ENCODE results near the gene TMSB15A.
"Not testable (repeated sequence)": the region's sequence is repeated elsewhere in the genome, so short reads cannot be mapped to it uniquely, and the experiment has no call there.

Gene TMSB15A

DNA sequence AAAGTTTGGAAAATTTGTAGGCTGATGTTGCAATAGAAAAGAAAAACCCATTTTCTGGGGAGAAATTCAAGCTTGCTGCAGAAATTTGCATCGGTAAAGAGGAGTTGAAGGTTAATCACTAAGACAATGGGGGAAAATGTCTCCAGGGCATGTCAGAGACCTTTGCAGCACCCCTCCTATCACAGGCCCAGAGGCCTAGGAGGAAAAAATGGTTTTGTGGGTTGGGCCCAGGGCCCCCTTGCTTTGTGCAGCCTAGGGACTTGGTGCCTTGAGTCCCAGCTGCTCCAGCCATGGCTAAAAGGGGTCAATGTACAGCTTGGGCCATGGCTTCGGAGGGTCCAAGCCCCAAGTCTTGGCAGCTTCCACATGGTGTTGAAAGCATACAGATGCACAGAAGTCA, 17.8 kb downstream of the TMSB15A start:
- Histone ChIP-seq H3K4me3 (ENCODE audit: low read depth in 1 of 5, low read length in 5 of 5) (no peak overlapping the region), H3K27me3 (ENCODE audit: control insufficient read depth in 5 of 5, insufficient read depth in 4 of 5, low read length in 5 of 5) (peaks cover 3 to 16% (median 9%) of the 10 kb centered on the region in 5 donors), H3K27ac (ENCODE audit: low read depth, low read length) (no peak overlapping the region), H3K36me3 (ENCODE audit: control insufficient read depth in 5 of 5, insufficient read depth in 5 of 5, low read length in 5 of 5) (no peaks in the 10 kb centered on the region), H3K9ac (ENCODE audit: low read length in 5 of 5) (no peak overlapping the region), H3K9me3 (ENCODE audit: control insufficient read depth in 5 of 5, low read length in 5 of 5) (peaks cover 0 to 12% (median 3%) of the 10 kb centered on the region in 5 donors), H3K4me1 (ENCODE audit: control insufficient read depth in 5 of 5, insufficient read depth in 5 of 5, low read length in 5 of 5) (no peaks in the 10 kb centered on the region)

DNA sequence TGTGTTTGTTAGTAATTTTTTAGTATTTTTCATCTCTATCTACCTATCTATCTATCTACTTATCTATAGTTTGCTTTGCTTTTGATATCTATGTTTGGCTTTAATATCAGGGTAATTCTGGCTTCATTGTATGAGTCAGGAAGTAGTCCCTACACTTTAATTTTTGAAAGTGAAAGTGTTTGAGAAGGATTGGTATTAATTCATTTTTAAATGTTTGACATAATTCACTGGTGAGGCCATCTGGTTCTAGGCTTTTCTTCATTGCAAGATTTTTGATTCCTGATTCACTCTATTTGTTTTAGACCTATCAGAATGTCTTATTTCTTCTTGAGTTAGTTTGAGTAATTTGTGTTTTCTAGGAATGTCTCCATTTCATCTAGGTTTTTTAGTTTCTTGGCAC, 24.8 kb downstream of the TMSB15A start:
- Histone ChIP-seq H3K27me3 (ENCODE audit: control insufficient read depth in 5 of 5, insufficient read depth in 4 of 5, low read length in 5 of 5) (peaks cover 0 to 9% (median 4%) of the 10 kb centered on the region in 5 donors), H3K4me1 (ENCODE audit: control insufficient read depth in 5 of 5, insufficient read depth in 5 of 5, low read length in 5 of 5) (no peaks in the 10 kb centered on the region), H3K9ac (ENCODE audit: low read length in 5 of 5) (no peak overlapping the region)

DNA sequence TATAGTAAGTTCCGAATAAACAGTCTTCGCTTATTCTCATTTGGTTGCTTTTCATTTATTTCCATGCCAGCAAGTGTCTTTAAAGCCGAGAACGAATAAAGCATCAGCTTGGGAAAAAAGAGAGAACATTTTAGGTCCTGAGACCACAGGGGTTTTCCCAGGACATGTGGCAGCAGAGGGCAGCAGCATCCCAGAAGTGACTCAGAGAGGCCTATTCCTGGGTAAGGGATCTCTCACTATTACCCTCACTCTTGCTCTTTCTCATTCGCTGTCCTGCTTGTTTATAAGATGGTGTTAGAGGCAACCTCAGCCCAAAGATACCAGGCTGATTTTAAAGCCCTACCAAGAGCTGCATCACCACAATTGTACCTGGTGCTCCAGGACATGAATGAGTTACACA, 37.8 kb downstream of the TMSB15A start:
- H3K27me3 ChIP-seq (ENCODE audit: control insufficient read depth in 5 of 5, insufficient read depth in 4 of 5, low read length in 5 of 5); H3K36me3 ChIP-seq (ENCODE audit: control insufficient read depth in 5 of 5, insufficient read depth in 5 of 5, low read length in 5 of 5); H3K4me1 ChIP-seq (ENCODE audit: control insufficient read depth in 5 of 5, insufficient read depth in 5 of 5, low read length in 5 of 5); H3K27ac ChIP-seq (ENCODE audit: low read depth, low read length); H3K9ac ChIP-seq (ENCODE audit: low read length in 5 of 5); H3K4me3 ChIP-seq (ENCODE audit: low read depth in 1 of 5, low read length in 5 of 5); H3K9me3 ChIP-seq (ENCODE audit: control insufficient read depth in 5 of 5, low read length in 5 of 5): not testable (repeated sequence)

More for the DNA sequence above, 24.8 kb downstream of the TMSB15A start:
- Histone ChIP-seq H3K36me3 (ENCODE audit: control insufficient read depth in 5 of 5, insufficient read depth in 5 of 5, low read length in 5 of 5) (no peaks in the 10 kb centered on the region), H3K27ac (ENCODE audit: low read depth, low read length) (no peak overlapping the region), H3K9me3 (ENCODE audit: control insufficient read depth in 5 of 5, low read length in 5 of 5) (peaks cover 0 to 3% (median 0%) of the 10 kb centered on the region in 5 donors), H3K4me3 (ENCODE audit: low read depth in 1 of 5, low read length in 5 of 5) (no peak overlapping the region)

DNA sequence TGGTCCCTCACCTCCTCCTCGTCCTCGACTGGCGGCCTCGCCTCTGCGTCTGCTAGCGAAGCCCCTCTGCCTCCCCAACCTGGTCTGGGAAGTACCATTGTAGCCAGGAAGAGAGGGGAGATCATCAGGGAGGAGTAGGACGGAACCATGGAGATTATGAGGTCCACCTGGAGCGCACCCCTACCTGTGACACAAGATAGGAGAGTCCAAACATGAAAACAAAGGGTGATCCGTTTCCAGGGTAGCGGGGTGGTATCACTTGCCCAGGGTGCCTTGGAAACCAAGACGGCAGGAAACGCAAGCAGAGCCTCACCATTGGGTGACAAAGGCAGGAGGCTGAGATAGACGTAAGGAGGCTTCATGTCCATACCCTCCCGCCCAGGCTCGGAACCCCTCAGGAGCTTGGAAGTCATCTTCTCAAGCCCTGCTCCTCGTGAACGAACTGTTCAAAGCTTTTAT, 44.7 kb downstream of the TMSB15A start, which contains the start of gene TCP11X2:
Gene TCP11X2 (minus strand): TSS at position 51 of the 459 bp plus-strand sequence.
- H3K9ac ChIP-seq (ENCODE audit: low read length in 5 of 5); H3K9me3 ChIP-seq (ENCODE audit: control insufficient read depth in 5 of 5, low read length in 5 of 5); H3K27ac ChIP-seq (ENCODE audit: low read depth, low read length); H3K27me3 ChIP-seq (ENCODE audit: control insufficient read depth in 5 of 5, insufficient read depth in 4 of 5, low read length in 5 of 5); H3K36me3 ChIP-seq (ENCODE audit: control insufficient read depth in 5 of 5, insufficient read depth in 5 of 5, low read length in 5 of 5); H3K4me3 ChIP-seq (ENCODE audit: low read depth in 1 of 5, low read length in 5 of 5); H3K4me1 ChIP-seq (ENCODE audit: control insufficient read depth in 5 of 5, insufficient read depth in 5 of 5, low read length in 5 of 5): not testable (repeated sequence)

DNA sequence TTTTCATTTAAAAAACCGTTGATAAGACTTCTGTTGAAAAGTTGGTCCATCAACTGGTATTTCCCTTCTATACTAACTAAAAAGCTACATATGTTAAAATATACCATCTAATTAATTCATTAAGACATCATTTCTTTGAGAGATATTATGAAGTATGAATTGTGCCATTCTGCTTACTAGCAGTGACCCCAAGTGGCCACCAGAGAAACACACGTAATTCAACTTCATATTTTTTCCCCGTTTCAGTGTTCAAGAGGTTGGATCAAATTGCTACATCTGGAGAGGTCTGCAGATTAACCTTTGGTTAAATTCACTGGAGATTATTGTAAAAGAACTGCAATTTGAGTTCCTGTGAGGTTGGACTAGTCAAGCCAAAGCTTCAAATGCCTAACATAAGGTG, 46.3 kb downstream of the TMSB15A start:
- H3K4me1 ChIP-seq (ENCODE audit: control insufficient read depth in 5 of 5, insufficient read depth in 5 of 5, low read length in 5 of 5); H3K27me3 ChIP-seq (ENCODE audit: control insufficient read depth in 5 of 5, insufficient read depth in 4 of 5, low read length in 5 of 5); H3K9ac ChIP-seq (ENCODE audit: low read length in 5 of 5); H3K4me3 ChIP-seq (ENCODE audit: low read depth in 1 of 5, low read length in 5 of 5); H3K27ac ChIP-seq (ENCODE audit: low read depth, low read length); H3K9me3 ChIP-seq (ENCODE audit: control insufficient read depth in 5 of 5, low read length in 5 of 5); H3K36me3 ChIP-seq (ENCODE audit: control insufficient read depth in 5 of 5, insufficient read depth in 5 of 5, low read length in 5 of 5): not testable (repeated sequence)
